HG03108 (cell line): ENCODE measurements around the gene SMPDL3B.

Experiments
- ATAC-seq: cut with Tn5 transposase; IDR thresholded peaks from one replicate; pipeline ENCODE4 v1.9.1; 2021; ENCODE audit warnings: moderate library complexity; ENCODE audit not compliant: unreplicated experiment

SMPDL3B gene, protein sequence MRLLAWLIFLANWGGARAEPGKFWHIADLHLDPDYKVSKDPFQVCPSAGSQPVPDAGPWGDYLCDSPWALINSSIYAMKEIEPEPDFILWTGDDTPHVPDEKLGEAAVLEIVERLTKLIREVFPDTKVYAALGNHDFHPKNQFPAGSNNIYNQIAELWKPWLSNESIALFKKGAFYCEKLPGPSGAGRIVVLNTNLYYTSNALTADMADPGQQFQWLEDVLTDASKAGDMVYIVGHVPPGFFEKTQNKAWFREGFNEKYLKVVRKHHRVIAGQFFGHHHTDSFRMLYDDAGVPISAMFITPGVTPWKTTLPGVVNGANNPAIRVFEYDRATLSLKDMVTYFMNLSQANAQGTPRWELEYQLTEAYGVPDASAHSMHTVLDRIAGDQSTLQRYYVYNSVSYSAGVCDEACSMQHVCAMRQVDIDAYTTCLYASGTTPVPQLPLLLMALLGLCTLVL

DNA sequence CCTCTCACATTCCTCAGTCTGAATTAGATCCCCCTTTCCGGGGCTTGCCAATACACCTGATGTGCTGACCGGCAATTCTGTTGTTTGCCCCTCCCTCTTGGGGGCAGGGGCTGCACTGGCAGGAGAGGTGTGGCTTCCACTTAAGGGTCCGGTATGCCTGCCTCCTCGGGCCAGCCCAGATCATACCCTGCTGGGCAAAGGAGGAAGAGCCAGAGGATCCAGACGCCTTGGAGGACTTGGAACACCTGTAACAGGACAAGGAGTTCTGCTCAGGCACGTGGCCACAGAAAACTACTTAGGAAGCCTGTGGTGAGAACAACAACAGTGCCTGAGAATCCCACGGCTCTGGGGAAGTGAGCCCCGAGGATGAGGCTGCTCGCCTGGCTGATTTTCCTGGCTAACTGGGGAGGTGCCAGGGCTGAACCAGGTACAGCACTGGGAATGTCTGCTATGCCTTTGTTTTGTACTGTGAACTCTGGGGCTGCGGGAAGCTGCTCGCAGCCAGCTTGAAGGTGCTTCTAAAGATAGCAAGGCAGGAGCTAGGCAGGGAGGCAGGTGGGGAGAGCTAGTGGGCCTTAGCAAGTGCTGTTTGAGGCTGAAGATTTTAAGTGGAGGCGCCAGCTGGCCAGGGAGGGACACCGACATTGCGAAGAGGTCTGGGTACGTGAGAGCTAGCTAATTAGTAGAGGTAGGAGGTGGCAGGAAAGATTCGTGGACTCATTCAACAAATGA lies at the start of gene SMPDL3B:
Gene SMPDL3B, plus strand, starts transcription at position 183 of the 732 bp plus-strand sequence. Its CDS starts 184 bp downstream, at position 367.
- no peak for ATAC-seq

DNA sequence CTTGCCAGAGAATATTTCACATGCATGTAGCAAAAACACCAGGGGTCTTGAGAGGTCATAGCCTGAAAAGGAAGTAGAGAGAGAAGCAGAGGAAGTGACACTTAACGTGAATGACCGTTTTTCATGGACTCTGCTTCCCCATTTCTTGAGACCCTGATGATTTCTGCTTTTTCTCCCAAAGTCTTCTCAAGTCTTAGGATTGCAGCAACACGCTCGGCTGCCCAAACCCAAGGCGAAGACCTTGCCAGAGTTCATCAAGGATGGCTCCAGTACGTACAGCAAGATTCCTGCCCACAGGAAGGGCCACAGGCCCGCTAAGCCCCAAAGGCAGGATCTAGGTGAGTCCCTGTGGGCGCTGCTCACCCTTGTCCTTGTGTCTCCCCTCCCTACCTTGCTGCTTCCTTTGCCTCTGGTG lies 49.7 kb upstream of the SMPDL3B start:
- ATAC-seq = no peak

DNA sequence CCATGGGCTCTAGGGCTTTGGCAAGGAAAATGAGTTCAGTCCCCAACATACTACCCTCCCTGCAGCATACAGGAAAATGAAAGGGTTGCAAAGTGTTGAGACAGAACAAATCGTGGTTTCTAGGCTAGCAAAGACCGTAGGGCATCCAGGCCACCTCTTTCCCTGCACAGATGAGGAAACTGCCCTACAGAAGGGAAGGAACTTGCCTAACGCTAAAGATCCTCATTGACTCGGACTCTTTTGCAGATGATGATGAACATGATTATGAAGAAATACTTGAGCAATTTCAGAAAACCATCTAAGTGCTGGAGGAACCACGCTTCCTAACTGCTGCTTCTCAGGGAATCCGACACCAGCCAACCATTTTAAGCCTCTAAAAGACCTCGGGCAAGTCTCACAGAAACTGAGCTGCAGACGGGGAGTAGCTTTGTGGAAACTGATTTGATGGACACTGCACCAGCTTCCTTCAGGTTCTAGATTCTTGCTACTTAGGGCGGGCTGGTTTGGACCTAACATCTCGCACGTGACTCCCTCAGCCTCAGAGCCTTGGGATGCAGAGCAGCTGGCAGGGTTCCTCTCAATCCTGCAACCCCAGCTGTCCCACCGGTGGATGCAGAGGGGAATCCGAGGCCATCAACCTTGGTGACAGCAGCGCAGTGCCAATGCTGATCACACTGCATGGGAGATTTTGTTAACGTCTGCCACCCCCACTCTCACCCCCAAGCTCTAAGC lies 49.0 kb upstream of the SMPDL3B start:
- no peak for ATAC-seq

DNA sequence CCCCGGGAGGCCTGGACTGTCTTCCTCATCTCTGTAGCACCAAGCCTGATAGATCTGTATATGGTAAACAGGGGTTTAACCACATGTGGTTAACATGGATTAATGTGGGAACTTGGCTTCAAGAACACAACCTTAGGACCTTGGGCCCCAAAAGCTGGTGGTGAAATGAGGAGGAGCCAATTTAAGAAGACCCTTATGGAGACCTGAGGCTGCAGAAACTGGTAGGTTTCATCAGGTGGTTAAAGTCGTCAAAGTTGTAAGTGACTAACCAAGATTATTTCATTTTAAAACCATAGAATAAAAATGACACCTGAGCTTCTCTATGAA lies 48.5 kb upstream of the SMPDL3B start:
- ATAC-seq = no peak

DNA sequence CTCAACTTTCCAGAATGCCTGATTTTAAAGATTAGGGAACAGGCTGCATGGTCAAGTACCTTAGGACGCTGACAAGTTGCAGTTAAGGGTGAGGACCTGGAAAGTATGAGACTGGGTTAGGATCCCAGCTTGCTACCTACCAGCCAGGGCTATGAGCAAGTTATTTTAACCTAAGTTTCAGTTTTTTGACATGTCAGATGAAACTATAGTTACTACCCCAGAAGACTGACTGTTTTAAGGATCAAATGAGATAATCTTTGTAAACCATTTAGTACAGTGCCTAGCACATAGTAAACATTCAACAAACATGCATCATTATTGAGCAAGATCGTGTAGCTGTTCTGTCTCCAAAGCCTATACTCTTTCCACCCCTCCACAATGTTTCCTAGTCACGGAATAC lies 48.1 kb upstream of the SMPDL3B start:
- no peak for ATAC-seq

DNA sequence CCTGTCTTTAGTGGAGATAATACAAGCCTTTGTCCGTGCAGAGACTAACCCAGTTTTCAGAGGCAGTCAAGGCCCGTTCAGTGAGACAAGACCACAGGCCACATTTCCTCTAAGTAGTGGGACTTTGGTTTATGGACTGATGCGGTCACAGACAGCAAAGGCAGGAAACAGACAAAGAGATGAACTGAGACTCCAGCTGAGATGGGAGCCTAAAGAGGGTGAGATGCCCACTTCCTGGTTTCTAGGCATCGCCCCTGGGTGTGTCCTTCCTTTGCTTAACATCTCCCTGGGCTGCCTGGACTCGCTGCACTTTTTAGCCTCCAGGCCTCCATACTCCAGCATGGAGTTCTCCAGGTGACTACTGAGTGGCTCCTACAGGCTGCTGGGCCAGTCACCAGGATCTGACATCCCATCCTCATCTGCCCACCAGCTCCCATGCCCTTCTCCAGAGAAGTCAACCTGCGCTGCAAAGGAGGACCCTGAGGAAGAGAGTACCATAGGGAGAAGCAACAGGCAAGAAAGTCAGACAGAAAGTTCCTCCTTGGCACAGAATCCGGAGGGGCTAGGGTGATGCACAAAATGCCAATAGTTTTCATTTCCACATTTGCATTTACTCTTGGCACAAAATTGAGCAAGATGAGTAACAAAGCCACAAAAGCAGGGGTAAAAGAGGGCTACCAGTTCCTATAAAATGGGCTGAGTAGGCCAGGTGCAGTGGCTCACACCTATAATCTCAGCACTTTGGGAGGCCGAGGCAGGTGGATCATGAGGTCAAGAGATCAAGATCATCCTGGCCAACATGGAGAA lies 47.4 kb upstream of the SMPDL3B start:
- no peak for ATAC-seq

DNA sequence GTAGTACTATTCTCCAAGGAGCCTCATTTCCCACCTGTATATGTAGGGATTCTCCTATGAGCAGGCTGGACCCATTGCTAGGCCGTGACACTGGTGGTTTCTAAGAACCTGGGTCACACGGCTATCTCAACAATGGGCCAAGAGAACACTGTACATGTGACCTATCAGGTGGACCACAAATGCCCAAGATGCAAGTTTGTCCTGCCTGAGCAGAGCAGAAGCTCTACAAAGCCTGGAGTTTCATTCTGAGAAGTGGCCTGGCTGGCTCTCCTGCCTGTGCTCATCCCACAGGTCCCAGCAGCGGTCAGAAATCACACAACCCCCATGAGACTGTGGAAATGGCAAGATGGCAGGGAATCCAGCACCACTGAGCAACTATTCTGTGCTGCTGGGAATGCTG lies 45.3 kb upstream of the SMPDL3B start:
- ATAC-seq = no peak

DNA sequence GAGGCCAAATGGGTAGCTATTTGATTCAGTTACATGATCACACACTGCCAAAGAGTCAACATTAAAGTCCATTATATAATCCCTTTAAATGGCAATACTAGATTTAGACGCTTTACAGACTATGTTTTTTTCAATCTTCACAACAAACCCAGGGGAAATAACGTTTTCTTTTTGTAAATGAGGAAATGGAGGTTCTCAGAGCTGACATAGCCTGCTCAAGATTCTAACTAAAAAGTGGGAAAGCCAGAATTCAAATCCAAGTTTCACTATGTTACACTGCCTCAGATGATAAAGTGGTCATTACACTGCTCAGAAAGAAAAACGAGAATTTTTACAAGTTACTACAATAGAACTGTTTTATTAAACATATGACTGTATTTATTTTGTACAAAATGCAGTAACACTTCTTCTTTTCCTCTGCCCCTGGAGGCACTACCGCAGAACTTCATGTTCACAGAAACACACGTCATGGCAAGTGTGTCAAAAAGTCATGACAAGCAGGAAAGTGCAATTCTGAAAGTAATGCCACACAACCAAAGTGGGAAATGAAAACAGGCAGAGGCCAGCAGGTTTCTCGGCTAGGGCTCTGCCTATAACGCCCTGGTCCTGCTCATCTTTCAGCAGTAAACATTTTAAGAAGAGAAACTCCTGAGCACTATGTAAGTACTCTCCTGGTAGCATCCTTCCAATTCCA lies 43.5 kb upstream of the SMPDL3B start:
- ATAC-seq = no peak

DNA sequence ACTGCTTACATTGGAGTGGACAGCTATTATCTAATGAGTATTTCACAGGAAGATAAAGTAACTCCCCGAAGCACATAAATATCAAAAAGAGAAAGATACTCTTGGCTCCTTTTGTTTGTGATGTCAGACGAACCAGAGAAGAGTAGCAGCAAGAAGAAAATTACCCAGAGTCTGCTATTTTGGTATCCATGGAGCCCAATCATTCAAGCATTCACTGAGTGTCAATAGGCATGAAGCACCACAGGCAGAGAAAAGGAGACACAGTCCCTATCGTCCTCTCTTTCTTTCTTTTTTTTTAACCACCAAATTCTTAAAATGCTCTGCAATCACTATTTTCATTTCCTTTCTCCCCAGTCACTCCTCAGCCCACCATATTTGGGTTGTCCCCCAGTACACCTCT lies 40.3 kb upstream of the SMPDL3B start:
- ATAC-seq = no peak

DNA sequence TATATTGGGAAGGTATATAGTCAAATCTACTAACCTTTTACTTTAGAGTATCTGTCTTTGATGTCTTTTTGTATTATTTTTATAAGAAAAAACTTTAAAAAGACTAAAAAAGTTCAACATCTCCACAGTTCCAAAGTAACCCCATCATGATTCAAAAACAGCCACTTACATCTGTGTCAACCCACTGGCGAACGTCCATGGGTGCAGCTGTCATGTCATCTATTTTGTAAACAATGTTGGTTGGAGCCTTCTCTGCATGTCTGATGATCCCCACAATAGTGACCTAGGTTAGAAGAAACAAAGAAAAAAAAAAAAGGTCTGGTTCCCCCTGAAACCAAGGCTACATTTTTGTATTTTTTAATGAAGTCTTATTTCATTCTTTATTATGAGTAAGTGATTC lies 28.0 kb upstream of the SMPDL3B start:
- ATAC-seq = no peak

DNA sequence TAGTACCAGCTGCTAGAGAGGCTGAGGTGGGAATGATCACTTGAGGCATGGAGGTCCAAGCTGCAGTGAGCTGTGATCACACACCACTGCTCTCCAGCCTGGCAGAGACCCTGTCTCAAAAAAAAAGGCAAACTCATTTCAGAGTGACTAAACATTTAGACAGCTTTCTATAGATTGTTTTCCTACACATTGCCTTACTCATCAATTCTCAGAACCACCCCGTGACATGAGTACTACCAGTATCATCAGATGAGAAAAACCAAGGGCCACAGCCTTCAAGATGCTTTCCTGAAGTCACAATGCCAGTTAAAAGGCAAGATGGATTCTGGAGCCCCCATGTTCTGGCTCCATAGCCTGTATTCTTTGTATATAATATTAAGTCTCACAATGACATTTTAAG lies 22.4 kb upstream of the SMPDL3B start:
- ATAC-seq = no peak

DNA sequence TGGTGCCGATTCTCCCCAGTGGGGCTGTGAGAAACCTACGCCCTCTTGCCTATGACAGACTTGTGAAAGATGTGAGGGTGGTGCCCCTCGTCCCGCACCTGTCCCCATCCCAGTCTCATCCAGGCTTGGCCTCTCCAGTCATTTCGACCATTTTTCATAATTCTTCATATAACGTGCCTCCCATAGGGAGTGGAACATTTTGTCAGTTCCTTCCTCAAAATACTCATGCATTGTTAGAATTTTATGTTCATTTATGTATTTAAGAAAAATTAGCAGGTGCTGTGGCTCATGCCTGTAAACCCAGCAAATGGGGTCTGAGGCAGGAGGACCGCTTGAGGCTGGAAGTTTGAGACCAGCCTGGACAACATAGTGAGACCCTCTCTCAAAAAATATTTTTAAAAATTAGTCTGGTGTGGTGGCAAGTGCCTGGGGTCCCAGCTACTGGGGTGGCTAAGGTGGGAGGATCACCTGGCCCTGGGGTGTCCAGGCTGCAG lies 19.7 kb upstream of the SMPDL3B start:
- ATAC-seq = no peak

DNA sequence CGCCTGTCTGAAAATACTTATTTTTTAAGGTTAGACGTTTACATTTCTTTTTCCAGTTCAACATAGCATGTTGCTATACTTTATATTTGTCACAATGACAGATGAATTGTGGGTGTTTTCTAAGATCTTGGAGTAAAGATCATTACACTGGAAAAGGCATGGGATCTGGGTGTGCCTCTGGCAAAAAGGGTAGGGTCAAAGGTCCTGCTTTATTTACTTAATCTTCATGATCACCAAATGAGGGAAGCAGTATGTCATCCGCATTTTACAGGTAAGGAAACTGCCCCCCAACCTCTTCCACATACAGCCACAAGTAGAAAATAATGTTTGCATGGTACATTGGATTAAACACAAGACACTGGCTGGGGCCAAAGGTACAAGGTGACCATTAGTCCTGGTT lies 12.5 kb upstream of the SMPDL3B start:
- ATAC-seq = no peak

DNA sequence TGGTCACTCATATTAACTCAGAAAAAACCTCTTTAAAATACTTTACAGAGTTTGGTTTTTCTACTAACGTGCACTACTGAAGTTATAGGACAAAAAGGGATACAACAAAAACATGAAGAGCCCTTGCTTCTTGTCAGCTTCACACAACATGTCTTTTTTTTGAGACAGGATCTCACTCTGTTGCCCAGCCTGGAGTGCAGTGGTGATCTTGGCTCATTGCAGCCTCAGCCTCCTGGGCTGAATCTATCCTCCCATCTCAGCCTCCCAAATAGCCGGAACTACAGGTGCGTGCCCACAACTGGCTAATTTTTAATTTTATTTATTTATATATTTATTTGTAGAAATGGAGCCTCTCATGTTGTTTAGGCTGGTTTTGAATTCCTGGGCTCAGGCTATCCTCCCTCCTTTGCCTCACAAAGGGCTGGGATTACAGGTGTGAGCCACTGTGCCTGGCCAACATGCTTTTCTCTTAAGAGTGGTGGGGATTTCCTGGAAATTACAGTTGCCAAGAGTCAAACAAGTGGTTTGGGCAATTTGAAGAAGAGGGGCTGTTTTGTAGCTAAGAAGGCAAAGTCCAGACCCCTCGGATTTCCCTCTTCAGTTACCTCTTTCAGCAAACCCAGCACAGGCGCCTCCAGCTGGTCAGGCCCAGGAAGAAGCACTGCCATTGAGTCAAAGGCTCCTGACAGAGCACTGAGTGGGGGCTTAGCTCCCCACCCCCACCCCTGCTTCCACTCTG lies 6.4 kb upstream of the SMPDL3B start:
- ATAC-seq = no peak

DNA sequence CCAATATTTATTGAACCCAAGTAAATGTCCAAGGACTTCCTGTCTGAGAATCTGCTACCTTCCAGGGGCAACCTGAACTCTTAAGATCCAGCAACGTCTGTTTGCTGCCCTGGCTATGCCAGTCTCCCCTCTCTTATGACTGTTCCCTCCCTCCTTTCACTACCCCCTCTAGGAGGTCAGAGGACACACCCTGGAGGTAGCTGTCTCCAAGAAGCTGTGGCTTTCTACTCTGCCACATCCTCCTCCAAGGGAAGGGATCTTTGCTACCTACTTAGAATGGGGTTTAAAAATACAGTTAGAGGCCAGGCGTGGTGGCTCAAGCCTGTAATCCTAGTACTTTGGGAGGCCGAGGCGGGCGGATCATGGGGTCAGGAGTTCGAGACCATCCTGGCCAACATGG lies 3.6 kb upstream of the SMPDL3B start:
- ATAC-seq = no peak

DNA sequence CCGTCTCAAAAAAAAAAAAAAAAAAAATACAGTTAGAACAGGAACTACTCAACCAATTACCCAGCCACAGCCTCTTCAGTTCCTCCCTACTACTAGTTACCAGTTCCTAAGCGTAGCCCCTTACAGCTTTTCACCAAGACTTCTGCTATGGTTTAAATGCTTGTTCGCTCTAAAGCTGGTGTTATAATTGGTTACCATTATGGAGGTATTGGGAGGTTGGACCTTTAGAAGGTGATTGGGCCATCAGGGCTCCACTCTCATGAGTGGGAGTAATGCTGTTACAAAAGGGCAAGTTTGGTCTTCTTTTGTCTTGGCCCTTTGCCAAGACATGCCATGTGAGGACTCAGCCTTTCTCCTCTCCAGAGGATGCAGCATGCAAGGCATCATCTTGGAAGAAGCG lies 3.0 kb upstream of the SMPDL3B start:
- no peak for ATAC-seq

DNA sequence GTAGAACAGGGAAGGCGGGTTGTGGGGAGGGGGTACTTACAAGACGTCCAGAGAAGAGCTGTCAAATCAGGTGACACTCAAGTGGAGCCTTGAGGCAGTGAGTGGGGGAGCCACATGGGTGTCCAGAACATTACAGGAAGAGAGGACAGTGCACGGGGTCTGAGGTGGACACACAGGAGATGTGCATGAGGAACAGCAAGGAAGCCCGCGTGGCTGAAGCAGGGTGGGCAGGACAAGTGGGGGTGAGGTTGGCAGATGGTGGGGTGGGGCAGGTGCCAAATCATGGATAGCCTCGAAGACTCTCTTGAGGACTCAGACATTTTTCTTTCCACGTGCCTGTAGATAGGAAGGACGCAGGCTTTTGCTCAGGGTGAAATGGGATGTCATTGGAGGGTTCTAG lies 921 bp downstream of the SMPDL3B start:
- no peak for ATAC-seq

DNA sequence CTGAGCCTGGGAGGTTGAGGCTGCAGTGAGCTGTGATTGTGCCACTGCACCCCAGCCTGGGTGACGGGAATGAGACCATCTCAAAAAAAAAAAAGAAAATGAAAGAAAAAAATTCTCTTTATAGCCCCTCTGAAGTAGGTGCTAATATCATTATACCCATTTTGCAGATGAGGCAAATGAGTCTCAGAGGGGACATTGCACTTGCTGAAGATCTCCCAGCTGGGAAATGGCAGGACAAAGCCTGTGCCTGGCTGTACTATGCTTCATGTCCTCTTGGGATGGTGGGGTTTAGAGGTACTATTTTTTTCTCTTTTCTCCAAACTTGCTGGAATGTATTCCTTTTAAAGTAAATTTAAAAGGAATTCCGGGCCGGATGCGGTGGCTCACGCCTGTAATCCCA lies 1.6 kb downstream of the SMPDL3B start:
- no peak for ATAC-seq

DNA sequence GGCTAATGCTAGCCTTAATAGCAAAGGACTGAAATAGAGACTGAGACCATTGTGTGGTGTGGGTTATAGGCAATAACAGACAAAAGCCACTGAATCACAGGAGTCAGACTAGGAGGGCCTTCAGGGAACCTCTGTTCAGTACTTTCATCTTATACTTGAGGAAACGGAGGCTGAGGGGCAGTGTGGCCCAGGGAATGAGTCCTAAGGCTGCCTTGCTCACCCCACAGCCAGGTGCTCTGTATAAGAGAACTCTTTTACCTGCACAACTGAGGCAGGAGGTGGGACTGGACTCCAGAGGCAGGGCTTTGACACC lies 2.7 kb downstream of the SMPDL3B start:
- ATAC-seq = no peak

DNA sequence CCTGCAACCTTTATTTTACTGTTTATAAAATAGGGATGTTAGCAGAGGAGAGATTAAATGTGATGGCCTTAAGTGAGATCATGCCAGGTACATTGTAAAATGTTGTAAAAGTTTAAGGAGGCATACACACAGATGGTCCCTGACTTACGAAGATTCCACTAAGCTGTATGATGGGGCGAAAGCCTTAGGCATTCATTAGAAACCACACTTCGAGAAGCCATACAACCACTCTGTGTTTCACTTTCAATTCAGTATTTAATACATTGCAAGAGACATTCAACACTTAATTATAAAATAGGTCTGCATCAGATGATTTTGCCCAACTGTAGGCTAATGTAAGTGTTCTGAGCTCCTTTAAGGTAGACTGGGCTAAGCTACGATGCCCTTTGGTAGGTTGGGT lies 3.7 kb downstream of the SMPDL3B start:
- no peak for ATAC-seq
